GM12878 (cell line): ENCODE measurements around the gene ROR2. TPM values are rescaled to one million over a fixed set of nuclear protein-coding genes. Genes with fewer than 3 reads are reported as not detected.

Source experiments
- ATAC-seq: fragments of 200-7000 bp; cut with Tn5 transposase; 3 replicates; pipeline ENCODE4 v1.9.1; 2020; ENCODE audit warnings: mild to moderate bottlenecking, moderate library complexity
- BruUV-seq: library from RNA; stranded (reverse); fragments of 400-500 nt; replicated peaks from 2 replicates; lab custom pipeline; 2021; lab: Mats Ljungman, UMichigan
- CTCF ChIA-PET: fragments of 300-600 bp; sonication (Branson Sonifier 250); formaldehyde crosslinking; extraction: SDS; loops from one replicate; lab custom pipeline; 2021; ENCODE audit warnings: inconsistent platforms; lab: Yijun Ruan, JAX
- POLR2A ChIA-PET: fragments of 350-600 bp; formaldehyde crosslinking; extraction: SDS; loops from one replicate; lab custom pipeline; 2021; ENCODE audit warnings: inconsistent platforms; lab: Charles Lee
- RAD21 ChIA-PET: fragments of 300-600 bp; sonication (Branson Sonifier 250); formaldehyde crosslinking; loops from one replicate; lab custom pipeline; 2023; ENCODE audit warnings: antibody characterized with exemption; ENCODE audit not compliant: unreplicated experiment; lab: Charles Lee
- SMC1A ChIA-PET: fragments of 300-600 bp; sonication (Branson Sonifier 250); formaldehyde crosslinking; loops from one replicate; lab custom pipeline; 2023; ENCODE audit not compliant: unreplicated experiment, uncharacterized antibody; lab: Charles Lee
- DNase-seq: peaks from one replicate; pipeline ENCODE4 v3.0.0-alpha.2; 2011; ENCODE audit warnings: low read depth, low spot score
- FAIRE-seq: peaks from 3 replicates; lab custom pipeline; 2011; peaks lifted over from hg19 to GRCh38; lab: Jason Lieb, UNC
- H2AFZ ChIP-seq: 2 replicates; pipeline ENCODE4 v1.6.0; 2011; ENCODE audit warnings: low read depth, low read length, control low read depth; ENCODE audit not compliant: control insufficient read depth
- H3K27ac ChIP-seq: 2 replicates; pipeline ENCODE4 v1.5.1; 2011; ENCODE audit warnings: control low read depth; ENCODE audit not compliant: control insufficient read depth, insufficient read depth
- H3K27me3 ChIP-seq, 2 experiments: replicated peaks in 1 of 2; 2 replicates each; pipeline versions ENCODE4 v1.6.0 to v1.6.1; 2011; ENCODE audit warnings: low read length in 1 of 2; ENCODE audit not compliant: control insufficient read depth in 2 of 2, insufficient read depth in 2 of 2
- H3K36me3 ChIP-seq, 2 experiments: 2 replicates each; pipeline ENCODE4 v1.5.1; 2011; ENCODE audit warnings: low read length in 1 of 2; ENCODE audit not compliant: control insufficient read depth in 2 of 2, insufficient read depth in 2 of 2
- H3K4me1 ChIP-seq: 2 replicates; pipeline ENCODE4 v1.6.1; 2011; ENCODE audit warnings: mild to moderate bottlenecking, low read length, moderate library complexity, mixed read lengths; ENCODE audit not compliant: control insufficient read depth, insufficient read depth
- H3K4me2 ChIP-seq: 2 replicates; pipeline ENCODE4 v1.6.0; 2011; ENCODE audit warnings: control low read depth; ENCODE audit not compliant: control insufficient read depth, insufficient read depth
- H3K4me3 ChIP-seq: fragments of 200-600 bp; sonication (generic); 2 replicates; pipeline ENCODE4 v1.5.1; 2016
- H3K79me2 ChIP-seq: 2 replicates; pipeline ENCODE4 v1.6.0; 2011; ENCODE audit warnings: low read length; ENCODE audit not compliant: control insufficient read depth, insufficient read depth
- H3K9ac ChIP-seq: 2 replicates; pipeline ENCODE4 v1.8.0; 2011; ENCODE audit warnings: low read length, control low read depth, mixed read lengths; ENCODE audit not compliant: control insufficient read depth, insufficient read depth
- H3K9me3 ChIP-seq: replicated peaks from 3 replicates; pipeline ENCODE4 v1.5.1; 2011; ENCODE audit warnings: mild to moderate bottlenecking, low read length; ENCODE audit not compliant: control insufficient read depth, insufficient read depth
- H4K20me1 ChIP-seq: 2 replicates; pipeline ENCODE4 v1.6.0; 2011; ENCODE audit not compliant: control insufficient read depth, insufficient read depth
- ATF7 ChIP-seq: fragments of 450-650 bp; IDR thresholded peaks from 2 replicates; pipeline ENCODE4 v1.6.1; 2016; ENCODE audit warnings: low read depth, mild to moderate bottlenecking
- CBX3 ChIP-seq: fragments of 200-600 bp; sonication (generic); IDR thresholded peaks from 2 replicates; pipeline ENCODE4 v1.6.1; 2016; ENCODE audit warnings: low read depth, borderline replicate concordance
- CHD2 ChIP-seq: IDR thresholded peaks from 2 replicates; pipeline ENCODE4 v1.6.1; 2011; ENCODE audit warnings: low read depth, low read length, improper control_type of control experiment, borderline replicate concordance
- FOXM1 ChIP-seq: IDR thresholded peaks from 2 replicates; pipeline ENCODE4 v1.6.1; 2012; ENCODE audit warnings: low read depth, mild to moderate bottlenecking, inconsistent platforms, low read length, moderate library complexity
- IKZF2 ChIP-seq, 2 experiments: fragments of 450-650 bp; IDR thresholded peaks; 2 replicates each; pipeline ENCODE4 v1.6.1; 2017; ENCODE audit warnings: mild to moderate bottlenecking in 2 of 2, moderate library complexity in 2 of 2
- KDM1A ChIP-seq: fragments of 200-600 bp; sonication (generic); IDR thresholded peaks from 2 replicates; pipeline ENCODE4 v1.6.1; 2016; ENCODE audit warnings: borderline replicate concordance
- KLF5 ChIP-seq: fragments of 450-650 bp; IDR thresholded peaks from 2 replicates; pipeline ENCODE4 v1.6.1; 2014; ENCODE audit warnings: mild to moderate bottlenecking; ENCODE audit not compliant: partially characterized antibody
- MXI1 ChIP-seq: fragments of 150-350 bp; IDR thresholded peaks from 2 replicates; pipeline ENCODE4 v1.6.1; 2011; ENCODE audit warnings: low read depth, mild to moderate bottlenecking, inconsistent platforms, low read length, improper control_type of control experiment
- NFYA ChIP-seq: IDR thresholded peaks from 2 replicates; pipeline ENCODE4 v1.6.1; 2011; ENCODE audit warnings: low read depth, mild to moderate bottlenecking, low read length, improper control_type of control experiment, borderline replicate concordance
- PBX3 ChIP-seq: IDR thresholded peaks from 2 replicates; pipeline ENCODE4 v1.6.1; 2011; ENCODE audit warnings: mild to moderate bottlenecking, low read depth, low read length, moderate library complexity; ENCODE audit not compliant: insufficient replicate concordance
- PKNOX1 ChIP-seq: fragments of 450-650 bp; IDR thresholded peaks from 2 replicates; pipeline ENCODE4 v1.6.1; 2016; ENCODE audit warnings: mild to moderate bottlenecking
- PRDM15 ChIP-seq: fragments of 450-650 bp; formaldehyde crosslinking; IDR thresholded peaks from 2 replicates; pipeline ENCODE4 v1.4.0; 2020; ENCODE audit warnings: mild to moderate bottlenecking, moderate library complexity
- RB1 ChIP-seq: fragments of 450-650 bp; formaldehyde crosslinking; IDR thresholded peaks from 2 replicates; pipeline ENCODE4 v1.6.1; 2017; ENCODE audit warnings: mild to moderate bottlenecking, borderline replicate concordance
- RELA ChIP-seq: fragments of 450-650 bp; IDR thresholded peaks from 2 replicates; pipeline ENCODE4 v1.8.0; 2014; ENCODE audit warnings: borderline replicate concordance; ENCODE audit not compliant: partially characterized antibody
- SMARCA5 ChIP-seq: fragments of 450-650 bp; IDR thresholded peaks from 2 replicates; pipeline ENCODE4 v1.6.1; 2017; ENCODE audit warnings: mild to moderate bottlenecking
- SP1 ChIP-seq: IDR thresholded peaks from one replicate; pipeline ENCODE4 v1.6.1; 2011; ENCODE audit warnings: low read depth, low read length
- TARDBP ChIP-seq: IDR thresholded peaks from 2 replicates; pipeline ENCODE4 v1.6.1; 2016; ENCODE audit warnings: borderline replicate concordance
- ZZZ3 ChIP-seq: IDR thresholded peaks from 2 replicates; pipeline ENCODE4 v1.6.1; 2011; ENCODE audit warnings: low read depth; ENCODE audit not compliant: control insufficient read depth, insufficient read length
- WGBS: methylation state at CpG from one replicate; pipeline ENCODE4 v1.1.6; 2016; ENCODE audit warnings: low lambda C conversion rate; ENCODE audit not compliant: insufficient replicate concordance, insufficient coverage; ENCODE audit errors: missing lambda C conversion rate; 5-methylcytosine and 5-hydroxymethylcytosine counted together
- in situ Hi-C: fragments of 300-500 bp; cut with MboI; formaldehyde crosslinking; loops from 9 replicates; pipeline ENCODE4 v1.14.3; 2018; ENCODE audit warnings: mixed read lengths
- intact Hi-C: fragments of 100-400 bp; cut with micrococcal nuclease; formaldehyde crosslinking; loops from one replicate; pipeline ENCODE4 v1.14.2; 2022; ENCODE audit not compliant: unreplicated experiment
- polyA plus RNA-seq, 11 experiments: library from polyadenylated mRNA; depleted of rRNA in 4 of 11; unstranded in 6 of 11; stranded (reverse) in 5 of 11; fragments of >200 nt; fragmentation: Nextera tagmentation in 4 of 11; fragmentation: Illumina TruSeq in 1 of 11; extraction: Ambion mirVana in 4 of 11; extraction: Trizol in 1 of 11; gene quantifications; 1 replicate in 1 of 11; 2 replicates in 10 of 11; pipeline versions ENCODE4 v1.2.1 to v1.2.3, GENCODE V29; 2011 to 2016; ENCODE audit warnings: inconsistent platforms in 2 of 11, missing spikeins in 2 of 11, low read depth in 1 of 11
- total RNA-seq, 4 experiments: library from RNA; depleted of rRNA in 3 of 4; stranded (reverse); fragments of >200 nt in 3 of 4; fragmentation: Illumina TruSeq in 1 of 4; extraction: Trizol in 1 of 4; gene quantifications; 2 replicates each; pipeline versions ENCODE4 v1.2.1 to v1.2.3, GENCODE V29; 2013 to 2021
- TF ChIP-seq, protein P1 (sequence below): fragments of 150-350 bp; IDR thresholded peaks from 2 replicates; pipeline ENCODE4 v1.6.1; 2014; ENCODE audit warnings: mild to moderate bottlenecking, low read depth, low read length

Gene ROR2
- total and polyA plus RNA-seq, 10 of the 15 experiments (the other 5 are each of a cell fraction or from before 2014, with no cell fraction given), result 0.03 to 0.05 TPM; not detected in 8

DNA sequence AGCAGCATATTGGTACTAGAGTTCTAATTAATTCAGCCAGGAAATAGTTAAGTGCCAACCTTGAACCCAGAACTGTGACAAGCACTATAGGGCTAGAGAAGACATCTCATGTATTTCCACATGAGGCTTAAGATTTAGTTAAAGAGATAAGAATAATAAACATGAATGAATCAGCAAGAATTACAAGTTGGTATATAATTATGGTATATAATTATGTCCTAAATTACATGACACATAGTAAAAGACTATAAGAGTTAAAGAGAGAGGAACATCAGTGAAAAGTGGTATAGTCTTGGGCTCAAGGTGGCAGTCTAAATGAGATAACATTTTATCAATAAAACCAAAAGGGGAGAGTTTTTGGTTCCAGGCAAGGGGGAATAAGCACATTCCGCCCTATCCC, 303.3 kb downstream of the ROR2 start:
- intact Hi-C loops, result no loop called here
- ChIA-PET SMC1A (no interaction called here), RAD21 (no interaction called here)

More for the DNA sequence above, 303.3 kb downstream of the ROR2 start:
- Histone ChIP-seq H3K79me2 (no peaks in the 10 kb centered on the region), H3K9ac (no peak overlapping the region), H3K36me3 (no peaks in the 10 kb centered on the region), H3K4me3 (no peak overlapping the region), H3K27me3 (no peaks in the 10 kb centered on the region), H3K27ac (no peak overlapping the region), H2AFZ (no peak overlapping the region), H3K4me2 (no peak overlapping the region), H3K4me1 (peaks cover 16% of the 10 kb centered on the region), H3K9me3 (no peaks in the 10 kb centered on the region; the same call in 2 of the 3 replicates), H4K20me1 (no peaks in the 10 kb centered on the region)
- ATAC-seq, result no peak
- CTCF ChIA-PET, result interaction anchor here (0.6 kb wide), 1 partner anchor 1001 kb away, joined by 3 read pairs; no protein-coding TSS in a partner anchor
- BruUV-seq, result no TSS peak
- DNase-seq, result no peak
- in situ Hi-C loops, result no loop called here
- FAIRE-seq, result no peak
- POLR2A ChIA-PET, result no interaction called here
- no peak for TF ChIP-seq NFYA
- TF ChIP-seq, protein P1, sequence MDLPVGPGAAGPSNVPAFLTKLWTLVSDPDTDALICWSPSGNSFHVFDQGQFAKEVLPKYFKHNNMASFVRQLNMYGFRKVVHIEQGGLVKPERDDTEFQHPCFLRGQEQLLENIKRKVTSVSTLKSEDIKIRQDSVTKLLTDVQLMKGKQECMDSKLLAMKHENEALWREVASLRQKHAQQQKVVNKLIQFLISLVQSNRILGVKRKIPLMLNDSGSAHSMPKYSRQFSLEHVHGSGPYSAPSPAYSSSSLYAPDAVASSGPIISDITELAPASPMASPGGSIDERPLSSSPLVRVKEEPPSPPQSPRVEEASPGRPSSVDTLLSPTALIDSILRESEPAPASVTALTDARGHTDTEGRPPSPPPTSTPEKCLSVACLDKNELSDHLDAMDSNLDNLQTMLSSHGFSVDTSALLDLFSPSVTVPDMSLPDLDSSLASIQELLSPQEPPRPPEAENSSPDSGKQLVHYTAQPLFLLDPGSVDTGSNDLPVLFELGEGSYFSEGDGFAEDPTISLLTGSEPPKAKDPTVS, result no peak
- TF ChIP-seq PBX3, result no peak
- TF ChIP-seq KDM1A, result no peak
- no peak for TF ChIP-seq CHD2
- TF ChIP-seq SMARCA5, result no peak
- no peak for TF ChIP-seq CBX3
- no peak for TF ChIP-seq PRDM15 (CRISPR knock-in tag)
- TF ChIP-seq RB1, result no peak
- no peak for TF ChIP-seq TARDBP
- no peak for TF ChIP-seq MXI1
- no peak for TF ChIP-seq ZZZ3
- TF ChIP-seq KLF5, result no peak
- no peak for TF ChIP-seq FOXM1
- TF ChIP-seq IKZF2 (IDR thresholded peaks at IDR 0.05), result no peak
- no peak for TF ChIP-seq PKNOX1
- no peak for TF ChIP-seq RELA
- no peak for TF ChIP-seq SP1
- no peak for TF ChIP-seq ATF7
- WGBS, result 29% methylated on average over 1 of the region's 1 CpG
